Muscle layer of colon (tissue), 2 donors: ENCODE results near the gene STH.

Experiments
- H3K27ac ChIP-seq: one replicate; pipeline ENCODE4 v1.7.0; 2013; ENCODE audit warnings: low read depth, mild to moderate bottlenecking, low read length, moderate library complexity
- H3K27me3 ChIP-seq, 2 donors: one replicate each; pipeline ENCODE4 v1.7.0; 2013; ENCODE audit warnings: low read length in 2 of 2, mild to moderate bottlenecking in 2 of 2; ENCODE audit not compliant: insufficient read depth in 2 of 2, control insufficient read depth in 1 of 2
- H3K36me3 ChIP-seq: one replicate; pipeline ENCODE4 v1.7.0; 2013; ENCODE audit warnings: mild to moderate bottlenecking, low read length; ENCODE audit not compliant: insufficient read depth
- H3K4me1 ChIP-seq: one replicate; pipeline ENCODE4 v1.7.0; 2013; ENCODE audit warnings: mild to moderate bottlenecking, low read length; ENCODE audit not compliant: insufficient read depth
- H3K4me3 ChIP-seq, 2 donors: one replicate each; pipeline ENCODE4 v1.7.0; 2013; ENCODE audit warnings: low read length in 2 of 2, low read depth in 1 of 2, mild to moderate bottlenecking in 1 of 2, moderate library complexity in 1 of 2
- H3K9ac ChIP-seq: one replicate; pipeline ENCODE4 v1.7.0; 2013; ENCODE audit warnings: low read length
- H3K9me3 ChIP-seq: one replicate; pipeline ENCODE4 v1.7.0; 2013; ENCODE audit warnings: mild to moderate bottlenecking, low read length
- donor health status: abdominal sarcoma.
- donor health status: Adenocarcinoma of cecum.

STH gene

GRCh38 chr17:45958307-45958706, 40.7 kb upstream of the STH start:
- Histone ChIP-seq H3K9ac (no peak overlapping the region), H3K36me3 (no peaks in the 10 kb centered on the region), H3K27me3 (no peaks in the 10 kb centered on the region), H3K9me3 (no peaks in the 10 kb centered on the region), H3K4me3 (no peak overlapping the region), H3K27ac (no peak overlapping the region), H3K4me1 (no peaks in the 10 kb centered on the region)

- Histone ChIP-seq H3K9me3 (no peaks in the 10 kb centered on the region), H3K36me3 (no peaks in the 10 kb centered on the region), H3K27ac (no peak overlapping the region), H3K27me3 (no peaks in the 10 kb centered on the region), H3K9ac (no peak overlapping the region), H3K4me1 (no peaks in the 10 kb centered on the region), H3K4me3 (no peak overlapping the region)
These were observed 39.9 kb upstream of the STH start for GRCh38 chr17:45958994-45959665.

- no peaks in the 10 kb centered on the region for H3K36me3 ChIP-seq
- H3K9me3 ChIP-seq, result no peaks in the 10 kb centered on the region
- H3K4me1 ChIP-seq, result no peaks in the 10 kb centered on the region
- no peak overlapping the region for H3K4me3 ChIP-seq
- H3K27me3 ChIP-seq, result no peaks in the 10 kb centered on the region
- no peak overlapping the region for H3K27ac ChIP-seq
- no peak overlapping the region for H3K9ac ChIP-seq
These were observed 38.7 kb upstream of the STH start for GRCh38 chr17:45960311-45960710.

- Histone ChIP-seq H3K4me3 (no peak overlapping the region), H3K36me3 (no peaks in the 10 kb centered on the region), H3K27ac (no peak overlapping the region), H3K4me1 (no peaks in the 10 kb centered on the region), H3K27me3 (no peaks in the 10 kb centered on the region), H3K9me3 (no peaks in the 10 kb centered on the region), H3K9ac (no peak overlapping the region)
These were observed 37.8 kb upstream of the STH start for GRCh38 chr17:45961206-45961605.

- Histone ChIP-seq H3K27ac (no peak overlapping the region), H3K4me1 (no peaks in the 10 kb centered on the region), H3K27me3 (no peaks in the 10 kb centered on the region), H3K4me3 (no peak overlapping the region), H3K36me3 (no peaks in the 10 kb centered on the region), H3K9me3 (no peaks in the 10 kb centered on the region), H3K9ac (no peak overlapping the region)
These were observed 36.7 kb upstream of the STH start for GRCh38 chr17:45962221-45962972.

- H3K36me3 ChIP-seq, result no peaks in the 10 kb centered on the region
These were observed 35.8 kb upstream of the STH start for GRCh38 chr17:45963283-45963682.

GRCh38 chr17:45963889-45964288, 35.2 kb upstream of the STH start:
- H3K27ac ChIP-seq, result no peak overlapping the region
- no peaks in the 10 kb centered on the region for H3K27me3 ChIP-seq
- no peaks in the 10 kb centered on the region for H3K9me3 ChIP-seq
- no peak overlapping the region for H3K9ac ChIP-seq
- H3K36me3 ChIP-seq, result no peaks in the 10 kb centered on the region
- no peak overlapping the region for H3K4me3 ChIP-seq
- H3K4me1 ChIP-seq, result no peaks in the 10 kb centered on the region

More at GRCh38 chr17:45963283-45963682, 35.8 kb upstream of the STH start:
- Histone ChIP-seq H3K27ac (no peak overlapping the region), H3K27me3 (no peaks in the 10 kb centered on the region), H3K9ac (no peak overlapping the region), H3K4me3 (no peak overlapping the region), H3K9me3 (no peaks in the 10 kb centered on the region), H3K4me1 (no peaks in the 10 kb centered on the region)

- Histone ChIP-seq H3K36me3 (no peaks in the 10 kb centered on the region), H3K4me1 (no peaks in the 10 kb centered on the region), H3K27me3 (no peaks in the 10 kb centered on the region), H3K27ac (no peak overlapping the region), H3K9ac (no peak overlapping the region), H3K4me3 (no peak overlapping the region), H3K9me3 (no peaks in the 10 kb centered on the region)
These were observed 34.4 kb upstream of the STH start for GRCh38 chr17:45964634-45965033.

- Histone ChIP-seq H3K27ac (no peak overlapping the region), H3K4me1 (no peaks in the 10 kb centered on the region), H3K36me3 (no peaks in the 10 kb centered on the region), H3K9me3 (no peaks in the 10 kb centered on the region), H3K4me3 (no peak overlapping the region), H3K27me3 (no peaks in the 10 kb centered on the region), H3K9ac (no peak overlapping the region)
These were observed 33.2 kb upstream of the STH start for GRCh38 chr17:45965812-45966211.

- no peaks in the 10 kb centered on the region for H3K9me3 ChIP-seq
- no peaks in the 10 kb centered on the region for H3K4me1 ChIP-seq
- no peak overlapping the region for H3K27ac ChIP-seq
- H3K4me3 ChIP-seq, result no peak overlapping the region
- no peaks in the 10 kb centered on the region for H3K36me3 ChIP-seq
- H3K9ac ChIP-seq, result no peak overlapping the region
- H3K27me3 ChIP-seq, result no peaks in the 10 kb centered on the region
These were observed 32.3 kb upstream of the STH start for GRCh38 chr17:45966606-45967280.

- H3K36me3 ChIP-seq, result no peaks in the 10 kb centered on the region
These were observed 31.7 kb upstream of the STH start for GRCh38 chr17:45967378-45967777.

More at GRCh38 chr17:45967378-45967777, 31.7 kb upstream of the STH start:
- H3K9me3 ChIP-seq, result no peaks in the 10 kb centered on the region
- H3K27me3 ChIP-seq, result no peaks in the 10 kb centered on the region
- no peaks in the 10 kb centered on the region for H3K4me1 ChIP-seq
- H3K27ac ChIP-seq, result no peak overlapping the region
- no peak overlapping the region for H3K9ac ChIP-seq
- no peak overlapping the region for H3K4me3 ChIP-seq
